Measurements from ENCODE around the gene FEM1A. TPM values are rescaled to one million over a fixed set of nuclear protein-coding genes. Genes with fewer than 3 reads are reported as not detected.

The FEM1A gene
- total and polyA plus RNA-seq, 2 of the 8 experiments (the other 6 are each of a cell fraction or from before 2014, with no cell fraction given): 6.7 to 16.1 TPM

GRCh38 chr19:4814625-4815425 is 23.3 kb downstream of the FEM1A start (continued):
- TF ChIP-seq CTBP2 (IDR thresholded peaks at IDR 0.05; ENCODE audit: borderline replicate concordance, insufficient read depth, insufficient read length, low read length): no peak
- TF ChIP-seq TEAD4 (IDR thresholded peaks at IDR 0.05; ENCODE audit: low read depth, low read length): no peak
- no peak for TF ChIP-seq CBX8 (IDR thresholded peaks at IDR 0.05; ENCODE audit: borderline replicate concordance, low read depth, low read length)
- no peak for TF ChIP-seq HDAC6 (IDR thresholded peaks at IDR 0.05; ENCODE audit: low read depth, low read length)
- TF ChIP-seq SP2 (IDR thresholded peaks at IDR 0.05; ENCODE audit: low read length): no peak
- TF ChIP-seq RXRA (IDR thresholded peaks at IDR 0.05; ENCODE audit: insufficient read depth, low read depth, low read length): no peak
- TF ChIP-seq RAD21 (IDR thresholded peaks at IDR 0.05 in 1 of 2, conservative IDR thresholded peaks at IDR 0.05 in 1 of 2; ENCODE audit: low read depth in 2 of 2, low read length in 2 of 2): no peak

Data from H1 (cell line).